IMR-90 (cell line): Measurements from ENCODE around the gene RCBTB2. TPM values are rescaled to one million over a fixed set of nuclear protein-coding genes. Genes with fewer than 3 reads are reported as not detected.

Source experiments
- ATAC-seq: fragments of 200-7000 bp; cut with Tn5 transposase; 2 replicates; pipeline ENCODE4 v1.9.1; 2020; ENCODE audit warnings: low read depth, mild to moderate bottlenecking, moderate library complexity
- BruUV-seq: library from RNA; stranded (reverse); fragments of 400-500 nt; replicated peaks from 2 replicates; lab custom pipeline; 2021; lab: Mats Ljungman, UMichigan
- CTCF ChIA-PET: fragments of 300-600 bp; formaldehyde crosslinking; extraction: SDS; loops from one replicate; lab custom pipeline; 2021; ENCODE audit warnings: antibody characterized with exemption; lab: Yijun Ruan, JAX
- POLR2A ChIA-PET: fragments of 300-600 bp; sonication (Branson Sonifier 250); formaldehyde crosslinking; loops from one replicate; lab custom pipeline; 2022; ENCODE audit warnings: antibody characterized with exemption; ENCODE audit not compliant: unreplicated experiment; lab: Charles Lee
- DNase-seq: peaks from one replicate; pipeline ENCODE4 v3.0.0; 2013
- H2AFZ ChIP-seq: replicated peaks from 2 replicates; pipeline ENCODE3; 2013; ENCODE audit warnings: low read length, mild to moderate bottlenecking; ENCODE audit not compliant: poor library complexity
- H2AK5ac ChIP-seq: 2 replicates; pipeline ENCODE4 v1.6.1; 2013; ENCODE audit warnings: low read depth, low read length, inconsistent platforms
- H2AK9ac ChIP-seq: replicated peaks from 2 replicates; pipeline ENCODE3; 2013; ENCODE audit warnings: mild to moderate bottlenecking, low read depth, low read length, moderate library complexity; ENCODE audit not compliant: poor library complexity
- H2BK120ac ChIP-seq: 2 replicates; pipeline ENCODE4 v1.6.1; 2013; ENCODE audit warnings: low read depth, low read length, inconsistent platforms
- H2BK15ac ChIP-seq: 3 replicates; pipeline ENCODE4 v1.6.1; 2013; ENCODE audit warnings: low read depth, low read length, inconsistent platforms
- H2BK20ac ChIP-seq: 2 replicates; pipeline ENCODE4 v1.6.1; 2013; ENCODE audit warnings: low read depth, mild to moderate bottlenecking, inconsistent platforms, low read length, moderate library complexity
- H2BK5ac ChIP-seq: 2 replicates; pipeline ENCODE4 v1.6.1; 2013; ENCODE audit warnings: mild to moderate bottlenecking, low read depth, low read length, inconsistent platforms; ENCODE audit not compliant: poor library complexity, severe bottlenecking
- H3K14ac ChIP-seq: replicated peaks from 2 replicates; pipeline ENCODE4 v1.6.1; 2013; ENCODE audit warnings: low read depth, low read length, inconsistent platforms
- H3K18ac ChIP-seq: 2 replicates; pipeline ENCODE4 v1.6.1; 2013; ENCODE audit warnings: low read depth, low read length, control low read depth
- H3K23ac ChIP-seq: 2 replicates; pipeline ENCODE4 v1.6.1; 2013; ENCODE audit warnings: low read depth, low read length, inconsistent platforms
- H3K27ac ChIP-seq: 2 replicates; pipeline ENCODE4 v1.5.1; 2013; ENCODE audit warnings: mild to moderate bottlenecking, control low read depth, low read length; ENCODE audit not compliant: insufficient read depth
- H3K27me3 ChIP-seq: 2 replicates; pipeline ENCODE4 v1.6.1; 2013; ENCODE audit warnings: low read length; ENCODE audit not compliant: control insufficient read depth, insufficient read depth
- H3K36me3 ChIP-seq: 2 replicates; pipeline ENCODE4 v1.6.1; 2013; ENCODE audit warnings: low read length, mixed read lengths; ENCODE audit not compliant: control insufficient read depth, insufficient read depth
- H3K4ac ChIP-seq: 2 replicates; pipeline ENCODE4 v1.6.1; 2013; ENCODE audit warnings: low read depth, low read length, inconsistent platforms
- H3K4me1 ChIP-seq: 2 replicates; pipeline ENCODE4 v1.6.1; 2013; ENCODE audit warnings: low read length, mixed read lengths; ENCODE audit not compliant: control insufficient read depth, insufficient read depth
- H3K4me2 ChIP-seq: 2 replicates; pipeline ENCODE4 v1.6.1; 2013; ENCODE audit warnings: low read depth, mild to moderate bottlenecking, control low read depth, low read length, moderate library complexity
- H3K4me3 ChIP-seq: 2 replicates; pipeline ENCODE4 v1.5.1; 2013; ENCODE audit warnings: low read depth, mild to moderate bottlenecking, control low read depth, low read length, moderate library complexity; ENCODE audit not compliant: insufficient read depth
- H3K56ac ChIP-seq: 2 replicates; pipeline ENCODE4 v1.6.1; 2013; ENCODE audit warnings: low read length, inconsistent platforms; ENCODE audit not compliant: insufficient read depth; ENCODE audit errors: extremely low read depth
- H3K79me1 ChIP-seq, 2 experiments: 2 replicates each; pipeline ENCODE4 v1.6.1; 2013; ENCODE audit warnings: low read length in 2 of 2, inconsistent platforms in 1 of 2, low read depth in 1 of 2
- H3K9ac ChIP-seq: 2 replicates; pipeline ENCODE4 v1.6.1; 2013; ENCODE audit warnings: low read depth, low read length, control low read depth
- H3K9me1 ChIP-seq: 2 replicates; pipeline ENCODE4 v1.6.1; 2013; ENCODE audit warnings: low read length, inconsistent platforms; ENCODE audit not compliant: insufficient read depth
- H3K9me3 ChIP-seq: 2 replicates; pipeline ENCODE4 v1.6.1; 2013; ENCODE audit warnings: low read length; ENCODE audit not compliant: control insufficient read depth, insufficient read depth
- H4K20me1 ChIP-seq: 2 replicates; pipeline ENCODE4 v1.6.1; 2013; ENCODE audit warnings: low read length, inconsistent platforms; ENCODE audit not compliant: insufficient read depth
- H4K5ac ChIP-seq: 2 replicates; pipeline ENCODE4 v1.6.1; 2013; ENCODE audit warnings: mild to moderate bottlenecking, low read depth, low read length, control low read depth
- H4K8ac ChIP-seq, 2 experiments: 2 replicates each; pipeline ENCODE4 v1.6.1; 2013; ENCODE audit warnings: low read depth in 2 of 2, low read length in 2 of 2, control low read depth in 1 of 2, inconsistent platforms in 1 of 2
- H4K91ac ChIP-seq: 2 replicates; pipeline ENCODE4 v1.6.1; 2013; ENCODE audit warnings: low read depth, low read length, inconsistent platforms; ENCODE audit not compliant: insufficient read depth
- CEBPB ChIP-seq: IDR thresholded peaks from 2 replicates; pipeline ENCODE4 v1.6.1; 2012; ENCODE audit warnings: low read depth, low read length, improper control_type of control experiment
- ELK1 ChIP-seq: fragments of 150-350 bp; IDR thresholded peaks from 2 replicates; pipeline ENCODE4 v1.6.1; 2016; ENCODE audit warnings: low read depth, mild to moderate bottlenecking, low read length, moderate library complexity, borderline replicate concordance
- FOS ChIP-seq: fragments of 150-350 bp; IDR thresholded peaks from 2 replicates; pipeline ENCODE4 v1.6.1; 2016; ENCODE audit warnings: low read depth, low read length
- MAFK ChIP-seq: IDR thresholded peaks from 2 replicates; pipeline ENCODE4 v1.6.1; 2012; ENCODE audit warnings: low read depth, low read length, improper control_type of control experiment
- MAZ ChIP-seq: IDR thresholded peaks from 2 replicates; pipeline ENCODE4 v1.6.1; 2012; ENCODE audit warnings: low read depth, mild to moderate bottlenecking, low read length, improper control_type of control experiment, moderate library complexity, borderline replicate concordance
- NFE2L2 ChIP-seq: fragments of 150-350 bp; IDR thresholded peaks from 2 replicates; pipeline ENCODE4 v1.6.1; 2016; ENCODE audit warnings: low read depth, mild to moderate bottlenecking, low read length
- RAD21 ChIP-seq: IDR thresholded peaks from 2 replicates; pipeline ENCODE4 v1.6.1; 2012; ENCODE audit warnings: low read length, improper control_type of control experiment
- RCOR1 ChIP-seq: IDR thresholded peaks from 2 replicates; pipeline ENCODE4 v1.6.1; 2012; ENCODE audit warnings: mild to moderate bottlenecking, low read length, improper control_type of control experiment; ENCODE audit not compliant: insufficient replicate concordance
- RFX5 ChIP-seq: IDR thresholded peaks from 2 replicates; pipeline ENCODE4 v1.8.0; 2012; ENCODE audit warnings: low read depth, mild to moderate bottlenecking, low read length, moderate library complexity
- USF2 ChIP-seq: fragments of 150-350 bp; IDR thresholded peaks from 2 replicates; pipeline ENCODE4 v1.6.1; 2017; ENCODE audit warnings: mild to moderate bottlenecking, antibody characterized with exemption, low read length, low read depth
- WGBS, 2 experiments: methylation state at CpG; one replicate each; pipeline versions ENCODE4 v1.1.5 to v1.1.7; 2013; ENCODE audit warnings: missing lambda C conversion rate in 2 of 2; ENCODE audit not compliant: insufficient read length in 1 of 2; ENCODE audit errors: extremely low coverage in 2 of 2; 5-methylcytosine and 5-hydroxymethylcytosine counted together
- dilution Hi-C: fragments of 300-500 bp; cut with HindIII; formaldehyde crosslinking; loops from one replicate; pipeline ENCODE4 v1.14.3; 2018; ENCODE audit warnings: low sequenced_read_pairs; ENCODE audit not compliant: unreplicated experiment
- in situ Hi-C: fragments of 300-500 bp; cut with MboI; formaldehyde crosslinking; loops from 3 replicates; pipeline ENCODE4 v1.14.3; 2019; ENCODE audit warnings: low sequenced_read_pairs, inconsistent platforms, mixed read lengths
- intact Hi-C: fragments of 100-400 bp; cut with micrococcal nuclease; formaldehyde crosslinking; loops from 2 replicates; pipeline ENCODE4 v1.10.0; 2022
- polyA plus RNA-seq, 3 experiments: library from polyadenylated mRNA; depleted of rRNA; stranded (reverse); fragments of >200 nt; gene quantifications; 2 replicates each; pipeline ENCODE4 v1.2.3, GENCODE V29; 2012; ENCODE audit warnings: low replicate concordance in 1 of 3
- total RNA-seq: library from RNA; depleted of rRNA; stranded (reverse); fragments of >200 nt; gene quantifications from 2 replicates; pipeline ENCODE4 v1.2.3, GENCODE V29; 2012

Gene RCBTB2
- total and polyA plus RNA-seq, 2 of the 4 experiments (the other 2 are of a cell fraction) = 4.0 to 5.2 TPM

- H2BK5ac ChIP-seq = peak overlapping the region; percentile 58
- peak overlapping the region; percentile 94 for H3K27ac ChIP-seq
- ATAC-seq (peak; percentile 98), DNase-seq (peak; percentile 96)
- peaks cover 6% of the 10 kb centered on the region for H3K9me1 ChIP-seq
- H2BK15ac ChIP-seq = 0 out of 3 replicates have a peak overlapping the region, but pooled peaks have one; percentile 17
- no peaks in the 10 kb centered on the region for H3K9me3 ChIP-seq
- no peak overlapping the region for H3K56ac ChIP-seq
- H3K79me1 ChIP-seq = no peaks in the 10 kb centered on the region
- CTCF ChIA-PET = interaction anchor here (1.3 kb wide), 1 partner anchor 80 kb away, joined by 3 read pairs; no protein-coding TSS in a partner anchor
- peaks cover 12% of the 10 kb centered on the region for H3K4me1 ChIP-seq
- peak overlapping the region; percentile 27; the same call in 1 of the 2 replicates for H2AK5ac ChIP-seq
- no peaks in the 10 kb centered on the region for H3K27me3 ChIP-seq
- no peaks in the 10 kb centered on the region; the same call in 1 of the 2 replicates for H4K20me1 ChIP-seq
- in situ Hi-C loops = no loop called here
- no CpG with 5 or more reads among the region's 4 CpGs for WGBS, 2 experiments
- H2AK9ac ChIP-seq = no peak overlapping the region
- H4K8ac ChIP-seq = peak overlapping the region in 1 of 2 experiments; percentile 41; a peak in 1 of 4 replicates
- H3K4me3 ChIP-seq = no peak overlapping the region
- no TSS peak for BruUV-seq
- TF ChIP-seq MAFK (peak; percentile 76), NFE2L2 (no peak), CEBPB (peak; percentile 97), FOS (peak; percentile 87), RCOR1 (no peak), RFX5 (peak; percentile 48; the same call in 1 of the 2 replicates), RAD21 (no peak), ELK1 (no peak), MAZ (no peak), USF2 (no peak)
- H2AFZ ChIP-seq = peak overlapping the region; percentile 72
- dilution Hi-C loops = no loop called here
- H3K18ac ChIP-seq = peak overlapping the region; percentile 36
- peak overlapping the region; percentile 35; the same call in 1 of the 2 replicates for H2BK20ac ChIP-seq
- peak overlapping the region; percentile 62 for H3K4ac ChIP-seq
- H3K36me3 ChIP-seq = no peaks in the 10 kb centered on the region
- POLR2A ChIA-PET = no interaction called here
- H2BK120ac ChIP-seq = peak overlapping the region; percentile 56; the same call in 1 of the 2 replicates
- peak overlapping the region; percentile 61 for H3K4me2 ChIP-seq
- peak overlapping the region; percentile 7; the same call in 1 of the 2 replicates for H4K5ac ChIP-seq
- peak overlapping the region; percentile 28; the same call in 1 of the 2 replicates for H4K91ac ChIP-seq
- no peak overlapping the region for H3K9ac ChIP-seq
- 0 out of 2 replicates have a peak overlapping the region, but pooled peaks have one; percentile 34 for H3K14ac ChIP-seq
- intact Hi-C loops = no loop called here
- H3K23ac ChIP-seq = no peak overlapping the region
These were observed 32.2 kb downstream of the RCBTB2 start for GRCh38 chr13:48500652-48501197.
